Neural cell (in vitro differentiated cells): ENCODE measurements around the gene CLEC20A. TPM values are rescaled to one million over a fixed set of nuclear protein-coding genes. Genes with fewer than 3 reads are reported as not detected.

ENCODE experiments used
- H2AFZ ChIP-seq: fragments of 200-600, 300-800 bp; sonication (generic), shearing (Covaris generic); 2 replicates; pipeline ENCODE4 v1.6.0; 2014; ENCODE audit warnings: low read depth, mild to moderate bottlenecking, antibody characterized with exemption, low read length, moderate library complexity
- H3F3A ChIP-seq: fragments of 200-600 bp; shearing (Covaris generic); 2 replicates; pipeline ENCODE4 v1.6.1; 2016; ENCODE audit warnings: mild to moderate bottlenecking, moderate library complexity, mixed read lengths, antibody characterized with exemption, low read length; ENCODE audit not compliant: insufficient read depth, poor library complexity, severe bottlenecking
- H3K27ac ChIP-seq: fragments of 200-600, 300-800 bp; sonication (generic), shearing (Covaris generic); 2 replicates; pipeline ENCODE4 v1.5.1; 2014; ENCODE audit warnings: mild to moderate bottlenecking, low read length, moderate library complexity
- H3K27me3 ChIP-seq: fragments of 300-800, 200-600 bp; sonication (generic), shearing (Covaris generic); 2 replicates; pipeline ENCODE4 v1.6.0; 2014; ENCODE audit warnings: mild to moderate bottlenecking, low read depth, low read length, moderate library complexity; ENCODE audit not compliant: insufficient read depth
- H3K36me3 ChIP-seq: fragments of 300-800, 200-600 bp; sonication (generic), shearing (Covaris generic); 2 replicates; pipeline ENCODE4 v1.5.1; 2014; ENCODE audit warnings: mild to moderate bottlenecking, antibody characterized with exemption, low read length, moderate library complexity; ENCODE audit not compliant: insufficient read depth
- H3K4me2 ChIP-seq: fragments of 300-800, 200-600 bp; sonication (generic), shearing (Covaris generic); 2 replicates; pipeline ENCODE4 v1.6.0; 2014; ENCODE audit warnings: mild to moderate bottlenecking, low read length
- H3K4me3 ChIP-seq: fragments of 300-800, 200-600 bp; sonication (generic), shearing (Covaris generic); 2 replicates; pipeline ENCODE4 v1.5.1; 2014; ENCODE audit warnings: mild to moderate bottlenecking, low read length, moderate library complexity
- H3K79me2 ChIP-seq: fragments of 200-600 bp; shearing (Covaris generic); replicated peaks from 2 replicates; pipeline ENCODE4 v1.6.0; 2014; ENCODE audit warnings: mild to moderate bottlenecking, low read length, moderate library complexity; ENCODE audit not compliant: insufficient read depth
- H3K9ac ChIP-seq: fragments of 300-800, 200-600 bp; sonication (generic), shearing (Covaris generic); 2 replicates; pipeline ENCODE4 v1.6.1; 2016; ENCODE audit warnings: mild to moderate bottlenecking, low read length, mixed read lengths
- H3K9me2 ChIP-seq: fragments of 200-600 bp; shearing (Covaris generic); 2 replicates; pipeline ENCODE4 v1.6.1; 2016; ENCODE audit warnings: mild to moderate bottlenecking, low read length, mixed read lengths; ENCODE audit not compliant: insufficient read depth
- H3K9me3 ChIP-seq: fragments of 200-600, 300-800 bp; sonication (generic), shearing (Covaris generic); 2 replicates; pipeline ENCODE4 v1.6.1; 2016; ENCODE audit warnings: mild to moderate bottlenecking, mixed run types, low read length, moderate library complexity, mixed read lengths
- H4K20me1 ChIP-seq: fragments of 200-600 bp; shearing (Covaris generic); 2 replicates; pipeline ENCODE4 v1.6.1; 2016; ENCODE audit warnings: mild to moderate bottlenecking, mixed run types; ENCODE audit not compliant: insufficient read depth
- CTCF ChIP-seq: fragments of 450-650 bp; IDR thresholded peaks from 2 replicates; pipeline ENCODE4 v1.5.1; 2014; ENCODE audit warnings: antibody characterized with exemption, mild to moderate bottlenecking, moderate library complexity; ENCODE audit not compliant: poor library complexity, severe bottlenecking
- EP300 ChIP-seq: fragments of 450-650 bp; conservative IDR thresholded peaks from 2 replicates; pipeline ENCODE4 v1.6.1; 2014; ENCODE audit warnings: antibody characterized with exemption, mild to moderate bottlenecking, moderate library complexity; ENCODE audit not compliant: poor library complexity, severe bottlenecking
- EZH2 ChIP-seq: fragments of 200-600, 300-800 bp; shearing (Covaris generic), sonication (generic); IDR thresholded peaks from 2 replicates; pipeline ENCODE4 v1.6.1; 2014; ENCODE audit warnings: antibody characterized with exemption, low read length, borderline replicate concordance, mild to moderate bottlenecking; ENCODE audit not compliant: insufficient read depth, poor library complexity, severe bottlenecking
- MXI1 ChIP-seq: fragments of 450-650 bp; conservative IDR thresholded peaks from 2 replicates; pipeline ENCODE4 v1.6.1; 2014; ENCODE audit warnings: antibody characterized with exemption, mild to moderate bottlenecking; ENCODE audit not compliant: poor library complexity, severe bottlenecking
- POLR2AphosphoS5 ChIP-seq: IDR thresholded peaks from 2 replicates; pipeline ENCODE4 v1.6.1; 2012
- RAD21 ChIP-seq: fragments of 450-650 bp; conservative IDR thresholded peaks from 2 replicates; pipeline ENCODE4 v1.6.1; 2014; ENCODE audit warnings: antibody characterized with exemption, mild to moderate bottlenecking, moderate library complexity
- REST ChIP-seq: IDR thresholded peaks from 2 replicates; pipeline ENCODE4 v1.6.1; 2012; ENCODE audit warnings: borderline replicate concordance
- SMC3 ChIP-seq: fragments of 450-650 bp; conservative IDR thresholded peaks from 2 replicates; pipeline ENCODE4 v1.6.1; 2014; ENCODE audit warnings: antibody characterized with exemption, mild to moderate bottlenecking, moderate library complexity; ENCODE audit not compliant: poor library complexity
- TAF1 ChIP-seq: IDR thresholded peaks from 2 replicates; pipeline ENCODE4 v1.6.1; 2012; ENCODE audit warnings: low read depth
- polyA plus RNA-seq: library from polyadenylated mRNA; depleted of rRNA; stranded (reverse); fragments of >200 nt; gene quantifications from 2 replicates; pipeline ENCODE4 v1.2.3, GENCODE V29; 2014

CLEC20A gene
- polyA plus RNA-seq, 1 donor from 2014 or later: 0.78 TPM

- no peaks in the 10 kb centered on the region for H3F3A ChIP-seq
- no peaks in the 10 kb centered on the region for H3K27me3 ChIP-seq
- no peaks in the 10 kb centered on the region for H3K9me3 ChIP-seq
- H4K20me1 ChIP-seq: no peaks in the 10 kb centered on the region
- H3K9ac ChIP-seq: no peak overlapping the region
- no peak overlapping the region for H3K27ac ChIP-seq
- H3K36me3 ChIP-seq: peaks cover 17% of the 10 kb centered on the region
- TF ChIP-seq RAD21 (no peak), SMC3 (no peak), REST (no peak), MXI1 (no peak), EZH2 (no peak), CTCF (no peak), TAF1 (no peak), EP300 (no peak), POLR2AphosphoS5 (no peak)
- no peaks in the 10 kb centered on the region for H3K9me2 ChIP-seq
- no peaks in the 10 kb centered on the region for H3K79me2 ChIP-seq
- no peak overlapping the region for H3K4me2 ChIP-seq
- no peak overlapping the region for H2AFZ ChIP-seq
- H3K4me3 ChIP-seq: no peak overlapping the region
Observed at GRCh38 chr1:178461701-178462100, 35.1 kb downstream of the CLEC20A start.

GRCh38 chr1:178461104-178461503 lies 35.7 kb downstream of the CLEC20A start:
- Histone ChIP-seq H3K27ac (no peak overlapping the region), H2AFZ (no peak overlapping the region), H3K4me2 (no peak overlapping the region), H3F3A (no peaks in the 10 kb centered on the region), H3K9me3 (no peaks in the 10 kb centered on the region), H3K4me3 (no peak overlapping the region), H3K9ac (no peak overlapping the region), H3K79me2 (no peaks in the 10 kb centered on the region), H3K9me2 (no peaks in the 10 kb centered on the region), H3K36me3 (peaks cover 12% of the 10 kb centered on the region), H3K27me3 (no peaks in the 10 kb centered on the region), H4K20me1 (no peaks in the 10 kb centered on the region)
- TF ChIP-seq RAD21 (no peak), MXI1 (no peak), CTCF (no peak), REST (no peak), TAF1 (no peak), SMC3 (no peak), EZH2 (no peak)
